PFSK-1 (cell line): ENCODE results near the gene SCRT2.

ENCODE experiments used
- FOXP2 ChIP-seq: optimal IDR thresholded peaks from 2 replicates; pipeline ENCODE3; 2011; ENCODE audit warnings: borderline replicate concordance, control low read depth, inconsistent platforms; ENCODE audit not compliant: insufficient read depth; ENCODE audit errors: extremely low read length, extremely low read depth
- POLR2AphosphoS5 ChIP-seq: IDR thresholded peaks from 2 replicates; pipeline ENCODE4 v1.6.1; 2012; ENCODE audit warnings: low read depth, mild to moderate bottlenecking, control low read depth, low read length, moderate library complexity
- SIN3A ChIP-seq: IDR thresholded peaks from 2 replicates; pipeline ENCODE4 v1.6.1; 2012; ENCODE audit warnings: mild to moderate bottlenecking, low read length, moderate library complexity, borderline replicate concordance; ENCODE audit not compliant: insufficient read depth
- TAF1 ChIP-seq: IDR thresholded peaks from 2 replicates; pipeline ENCODE4 v1.6.1; 2012; ENCODE audit warnings: low read length, control low read depth, borderline replicate concordance; ENCODE audit not compliant: insufficient read depth
- TF ChIP-seq, protein P1 (sequence below), 2 experiments: IDR thresholded peaks; 2 replicates each; pipeline versions ENCODE4 v1.6.1 to v1.8.0; 2011 to 2012; ENCODE audit warnings: low read depth in 2 of 2, low read length in 2 of 2, control low read depth in 1 of 2, inconsistent platforms in 1 of 2, mild to moderate bottlenecking in 1 of 2, moderate library complexity in 1 of 2; ENCODE audit not compliant: insufficient read depth in 1 of 2

The SCRT2 gene

DNA sequence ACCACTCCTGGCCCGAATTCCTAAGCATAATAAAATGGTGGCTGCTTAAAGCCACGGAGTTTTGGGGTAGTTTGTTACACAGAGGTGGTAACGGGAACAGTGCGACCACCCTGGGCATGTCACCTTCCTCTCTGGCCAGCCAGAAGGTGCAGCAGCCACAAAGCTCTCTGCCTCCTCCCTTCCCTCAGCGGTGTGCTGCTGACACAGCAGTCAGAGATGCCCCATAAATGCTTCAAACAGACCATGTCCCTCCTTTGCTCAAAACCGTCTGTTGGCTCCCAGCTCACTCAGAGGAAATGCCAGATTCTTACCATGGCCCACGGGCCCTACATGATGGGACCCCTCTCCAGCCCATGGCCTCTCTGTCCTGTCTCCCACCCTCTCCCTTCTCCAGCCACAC is 53.4 kb downstream of the SCRT2 start:
- TF ChIP-seq, protein P1, sequence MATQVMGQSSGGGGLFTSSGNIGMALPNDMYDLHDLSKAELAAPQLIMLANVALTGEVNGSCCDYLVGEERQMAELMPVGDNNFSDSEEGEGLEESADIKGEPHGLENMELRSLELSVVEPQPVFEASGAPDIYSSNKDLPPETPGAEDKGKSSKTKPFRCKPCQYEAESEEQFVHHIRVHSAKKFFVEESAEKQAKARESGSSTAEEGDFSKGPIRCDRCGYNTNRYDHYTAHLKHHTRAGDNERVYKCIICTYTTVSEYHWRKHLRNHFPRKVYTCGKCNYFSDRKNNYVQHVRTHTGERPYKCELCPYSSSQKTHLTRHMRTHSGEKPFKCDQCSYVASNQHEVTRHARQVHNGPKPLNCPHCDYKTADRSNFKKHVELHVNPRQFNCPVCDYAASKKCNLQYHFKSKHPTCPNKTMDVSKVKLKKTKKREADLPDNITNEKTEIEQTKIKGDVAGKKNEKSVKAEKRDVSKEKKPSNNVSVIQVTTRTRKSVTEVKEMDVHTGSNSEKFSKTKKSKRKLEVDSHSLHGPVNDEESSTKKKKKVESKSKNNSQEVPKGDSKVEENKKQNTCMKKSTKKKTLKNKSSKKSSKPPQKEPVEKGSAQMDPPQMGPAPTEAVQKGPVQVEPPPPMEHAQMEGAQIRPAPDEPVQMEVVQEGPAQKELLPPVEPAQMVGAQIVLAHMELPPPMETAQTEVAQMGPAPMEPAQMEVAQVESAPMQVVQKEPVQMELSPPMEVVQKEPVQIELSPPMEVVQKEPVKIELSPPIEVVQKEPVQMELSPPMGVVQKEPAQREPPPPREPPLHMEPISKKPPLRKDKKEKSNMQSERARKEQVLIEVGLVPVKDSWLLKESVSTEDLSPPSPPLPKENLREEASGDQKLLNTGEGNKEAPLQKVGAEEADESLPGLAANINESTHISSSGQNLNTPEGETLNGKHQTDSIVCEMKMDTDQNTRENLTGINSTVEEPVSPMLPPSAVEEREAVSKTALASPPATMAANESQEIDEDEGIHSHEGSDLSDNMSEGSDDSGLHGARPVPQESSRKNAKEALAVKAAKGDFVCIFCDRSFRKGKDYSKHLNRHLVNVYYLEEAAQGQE (IDR thresholded peaks at IDR 0.05; ENCODE audit: insufficient read depth in 1 of 2, low read depth in 2 of 2, low read length in 2 of 2): no peak
- TF ChIP-seq POLR2AphosphoS5 (no peak), SIN3A (no peak), TAF1 (no peak), FOXP2 (no peak)

DNA sequence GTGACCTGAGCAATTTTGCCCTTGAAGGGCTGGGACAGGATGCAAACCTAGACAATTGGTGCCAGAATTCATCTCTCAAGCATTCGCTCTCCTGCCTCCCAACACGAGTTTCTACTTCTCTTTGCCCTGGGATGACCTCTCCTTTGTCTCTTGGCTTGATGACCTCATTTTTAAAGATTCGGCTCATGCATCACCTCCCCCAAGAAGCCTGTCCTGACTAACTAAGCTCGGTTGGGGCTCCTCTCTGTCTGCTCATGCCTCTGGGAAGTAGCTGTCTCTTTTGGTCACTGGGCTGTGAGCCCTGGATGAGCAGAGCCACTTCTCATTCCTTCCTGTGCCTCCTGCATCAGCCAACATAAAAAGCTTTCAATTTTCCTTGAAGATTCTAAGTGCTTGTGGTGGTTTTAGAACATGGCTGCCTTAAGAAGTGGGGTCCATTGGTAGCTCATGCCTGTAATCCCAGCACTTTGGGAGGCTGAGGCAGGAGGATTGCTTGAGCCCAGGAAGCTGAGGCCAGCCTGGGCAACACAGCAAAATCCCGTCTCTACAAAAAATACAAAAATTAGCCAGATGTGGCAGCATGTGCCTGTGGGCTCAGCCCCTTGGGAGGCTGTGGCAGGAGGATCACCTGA is 54.4 kb downstream of the SCRT2 start:
- TF ChIP-seq, protein P1 (IDR thresholded peaks at IDR 0.05; ENCODE audit: insufficient read depth in 1 of 2, low read depth in 2 of 2, low read length in 2 of 2): no peak
- TF ChIP-seq FOXP2 (no peak), POLR2AphosphoS5 (no peak), TAF1 (no peak), SIN3A (no peak)

DNA sequence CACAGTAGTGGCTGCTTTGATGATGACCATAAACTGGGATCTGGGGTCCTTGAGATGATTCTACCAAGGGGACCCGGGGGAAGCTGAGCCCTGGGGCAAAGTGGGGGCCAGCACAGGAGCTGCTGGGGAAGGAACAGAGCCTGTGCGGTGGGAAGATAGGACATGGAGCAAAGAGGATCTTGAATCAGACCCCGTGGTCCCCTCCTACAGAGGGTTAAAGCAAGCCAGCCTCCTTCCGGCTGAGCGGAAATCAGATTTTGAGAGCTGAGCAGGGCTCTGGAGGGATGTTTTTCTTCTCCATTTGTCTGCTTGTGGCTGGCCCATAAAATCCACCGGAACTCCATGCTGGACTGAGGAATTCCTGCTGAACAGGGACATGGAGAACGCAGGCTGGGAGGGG is 55.4 kb downstream of the SCRT2 start:
- TF ChIP-seq SIN3A: no peak
- TF ChIP-seq, protein P1 (IDR thresholded peaks at IDR 0.05; ENCODE audit: insufficient read depth in 1 of 2, low read depth in 2 of 2, low read length in 2 of 2): no peak
- no peak for TF ChIP-seq TAF1
- no peak for TF ChIP-seq FOXP2
- no peak for TF ChIP-seq POLR2AphosphoS5

DNA sequence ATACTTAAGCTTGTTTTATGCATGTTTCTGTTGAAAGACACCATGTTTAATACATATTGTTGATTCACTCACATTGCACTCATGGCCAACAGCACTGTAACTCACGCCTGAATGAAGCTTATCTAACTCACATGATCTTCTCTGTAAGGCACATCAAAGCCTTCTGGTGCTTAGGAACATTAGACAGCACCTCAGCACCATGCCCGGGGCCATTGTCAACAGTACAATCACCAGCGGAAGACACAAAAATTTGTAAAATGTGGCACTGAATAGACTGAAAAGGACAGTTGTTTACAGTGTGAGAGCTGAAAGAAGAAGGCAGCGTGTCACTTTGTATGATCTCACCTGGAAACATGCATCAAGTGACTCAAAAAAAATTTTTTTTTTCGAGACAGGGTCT is 56.6 kb downstream of the SCRT2 start:
- TF ChIP-seq FOXP2 (no peak), POLR2AphosphoS5 (no peak), SIN3A (no peak), TAF1 (no peak)
- TF ChIP-seq, protein P1 (IDR thresholded peaks at IDR 0.05; ENCODE audit: insufficient read depth in 1 of 2, low read depth in 2 of 2, low read length in 2 of 2): no peak
